Astrocyte (in vitro differentiated cells and primary cell): ENCODE data around the gene ZMIZ1. TPM values are rescaled to one million over a fixed set of nuclear protein-coding genes. Genes with fewer than 3 reads are reported as not detected.
A peak's percentile ranks its signal among the peaks of the same experiment; 100 is the strongest.

ENCODE experiments used
- DNase-seq: peaks from one replicate; pipeline ENCODE4 v3.0.0-alpha.2; 2010; ENCODE audit warnings: low read depth
- FAIRE-seq: peaks from 2 replicates; lab custom pipeline; 2011; peaks lifted over from hg19 to GRCh38; lab: Jason Lieb, UNC
- H2AFZ ChIP-seq: 2 replicates; pipeline ENCODE4 v1.6.0; 2012; ENCODE audit warnings: low read depth, low read length, inconsistent platforms
- H3K27ac ChIP-seq: 2 replicates; pipeline ENCODE4 v1.5.1; 2011; ENCODE audit warnings: low read depth, low read length, inconsistent platforms
- H3K27me3 ChIP-seq: 2 replicates; pipeline ENCODE4 v1.6.0; 2011; ENCODE audit warnings: low read length, inconsistent platforms; ENCODE audit not compliant: insufficient read depth
- H3K36me3 ChIP-seq: 2 replicates; pipeline ENCODE4 v1.5.1; 2011; ENCODE audit warnings: low read length, inconsistent platforms; ENCODE audit not compliant: insufficient read depth
- H3K4me1 ChIP-seq: 2 replicates; pipeline ENCODE4 v1.5.1; 2011; ENCODE audit warnings: low read length, inconsistent platforms; ENCODE audit not compliant: insufficient read depth
- H3K4me2 ChIP-seq: 2 replicates; pipeline ENCODE4 v1.6.0; 2012; ENCODE audit warnings: low read length, inconsistent platforms
- H3K4me3 ChIP-seq: 2 replicates; pipeline ENCODE4 v1.5.1; 2011; ENCODE audit warnings: low read depth, mild to moderate bottlenecking, low read length, inconsistent platforms; ENCODE audit not compliant: insufficient read depth
- H3K79me2 ChIP-seq: 2 replicates; pipeline ENCODE4 v1.6.0; 2012; ENCODE audit warnings: mild to moderate bottlenecking, low read length, inconsistent platforms; ENCODE audit not compliant: insufficient read depth
- H3K9ac ChIP-seq: 2 replicates; pipeline ENCODE4 v1.6.0; 2012; ENCODE audit warnings: mild to moderate bottlenecking, low read length, inconsistent platforms
- H3K9me3 ChIP-seq: 2 replicates; pipeline ENCODE4 v1.5.1; 2012; ENCODE audit warnings: low read depth, mild to moderate bottlenecking, low read length, inconsistent platforms; ENCODE audit not compliant: insufficient read depth
- H4K20me1 ChIP-seq: 2 replicates; pipeline ENCODE4 v1.6.0; 2012; ENCODE audit warnings: low read length, inconsistent platforms; ENCODE audit not compliant: insufficient read depth
- H3K27ac Mint-ChIP-seq: one replicate; pipeline ENCODE4 v1.8.0; 2021; ENCODE audit warnings: mild to moderate bottlenecking, mixed read lengths; ENCODE audit not compliant: unreplicated experiment
- H3K27me3 Mint-ChIP-seq: one replicate; pipeline ENCODE4 v1.8.0; 2021; ENCODE audit warnings: low read depth, mixed read lengths; ENCODE audit not compliant: unreplicated experiment
- H3K36me3 Mint-ChIP-seq: one replicate; pipeline ENCODE4 v1.8.0; 2021; ENCODE audit warnings: low read depth, mixed read lengths; ENCODE audit not compliant: unreplicated experiment
- H3K4me1 Mint-ChIP-seq: one replicate; pipeline ENCODE4 v1.8.0; 2021; ENCODE audit warnings: low read depth, mixed read lengths; ENCODE audit not compliant: unreplicated experiment
- H3K4me3 Mint-ChIP-seq: one replicate; pipeline ENCODE4 v1.8.0; 2021; ENCODE audit warnings: mild to moderate bottlenecking, moderate library complexity, mixed read lengths; ENCODE audit not compliant: unreplicated experiment
- H3K9me3 Mint-ChIP-seq: one replicate; pipeline ENCODE4 v1.8.0; 2021; ENCODE audit warnings: mild to moderate bottlenecking, mixed read lengths; ENCODE audit not compliant: unreplicated experiment
- CTCF ChIP-seq: IDR thresholded peaks from 2 replicates; pipeline ENCODE4 v1.5.1; 2011; ENCODE audit warnings: low read depth, mild to moderate bottlenecking, inconsistent platforms, low read length, moderate library complexity; ENCODE audit not compliant: insufficient read depth
- EZH2 ChIP-seq: IDR thresholded peaks from 2 replicates; pipeline ENCODE4 v1.6.1; 2012; ENCODE audit warnings: mild to moderate bottlenecking, low read length, inconsistent platforms; ENCODE audit not compliant: insufficient read depth
- total RNA-seq: library from RNA; stranded (reverse); gene quantifications from 2 replicates; pipeline ENCODE4 v1.2.1, GENCODE V29; 2021

The ZMIZ1 gene
- total RNA-seq, 1 donor from 2014 or later = 45.5 TPM

GRCh38 chr10:79188154-79188965 is 119.6 kb downstream of the ZMIZ1 start:
- Histone ChIP-seq H3K36me3 (peaks cover 8% of the 10 kb centered on the region), H3K9ac (no peak overlapping the region), H4K20me1 (peaks cover 77% of the 10 kb centered on the region), H2AFZ (no peak overlapping the region), H3K4me1 (peaks cover 55% of the 10 kb centered on the region), H3K27ac (no peak overlapping the region), H3K4me3 (no peak overlapping the region), H3K9me3 (no peaks in the 10 kb centered on the region), H3K4me2 (no peak overlapping the region), H3K79me2 (peaks cover 81% of the 10 kb centered on the region), H3K27me3 (no peaks in the 10 kb centered on the region)
- peaks cover 11% of the 10 kb centered on the region for H3K36me3 Mint-ChIP-seq
- H3K4me1 Mint-ChIP-seq = peaks cover 77% of the 10 kb centered on the region
- FAIRE-seq (no peak), DNase-seq (no peak)
- no peaks in the 10 kb centered on the region for H3K27me3 Mint-ChIP-seq
- no peaks in the 10 kb centered on the region for H3K9me3 Mint-ChIP-seq
- H3K27ac Mint-ChIP-seq = peak overlapping the region; percentile 4
- no peak overlapping the region for H3K4me3 Mint-ChIP-seq
- TF ChIP-seq EZH2 = no peak
- TF ChIP-seq CTCF = no peak

- Histone ChIP-seq H2AFZ (no peak overlapping the region), H3K9me3 (no peaks in the 10 kb centered on the region), H3K79me2 (peaks cover 81% of the 10 kb centered on the region), H3K27me3 (no peaks in the 10 kb centered on the region), H4K20me1 (peaks cover 77% of the 10 kb centered on the region), H3K36me3 (peaks cover 8% of the 10 kb centered on the region), H3K27ac (no peak overlapping the region), H3K9ac (no peak overlapping the region), H3K4me3 (no peak overlapping the region), H3K4me2 (peak overlapping the region; percentile 17), H3K4me1 (peaks cover 47% of the 10 kb centered on the region)
- peak overlapping the region; percentile 4 for H3K27ac Mint-ChIP-seq
- peaks cover 70% of the 10 kb centered on the region for H3K4me1 Mint-ChIP-seq
- TF ChIP-seq EZH2 (no peak), CTCF (no peak)
- H3K9me3 Mint-ChIP-seq = no peaks in the 10 kb centered on the region
- FAIRE-seq = no peak
- no peak overlapping the region for H3K4me3 Mint-ChIP-seq
- H3K27me3 Mint-ChIP-seq = no peaks in the 10 kb centered on the region
- peaks cover 14% of the 10 kb centered on the region for H3K36me3 Mint-ChIP-seq
- no peak for DNase-seq
Measured at GRCh38 chr10:79189181-79189580, 120.4 kb downstream of the ZMIZ1 start.
